HG03103 (cell line): Measurements from ENCODE around the gene IDI1.
"Not testable (repeated sequence)": the region's sequence is repeated elsewhere in the genome, so short reads cannot be mapped to it uniquely, and the experiment has no call there.

Experiments
- ATAC-seq: cut with Tn5 transposase; IDR thresholded peaks from one replicate; pipeline ENCODE4 v1.9.1; 2021; ENCODE audit warnings: low read depth; ENCODE audit not compliant: unreplicated experiment

The IDI1 gene

DNA sequence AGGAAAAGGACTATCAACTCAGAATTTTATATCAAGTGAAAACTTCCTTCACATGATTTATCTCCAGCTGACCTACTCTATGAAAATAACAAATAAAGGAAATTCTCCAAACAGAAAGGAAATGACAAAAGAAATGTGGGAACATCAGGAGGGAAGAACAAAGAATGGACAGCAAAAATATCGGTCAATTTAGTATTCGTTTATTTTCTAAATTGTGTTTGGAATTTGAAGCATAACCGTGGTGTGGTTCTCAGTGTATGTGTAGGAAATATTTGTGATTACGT, 16.0 kb upstream of the IDI1 start:
- no peak for ATAC-seq

- no peak for ATAC-seq
Observed at GRCh38 chr10:1063232-1063865, 14.4 kb upstream of the IDI1 start.

- no peak for ATAC-seq
Observed at GRCh38 chr10:1061930-1062774, 13.2 kb upstream of the IDI1 start.

DNA sequence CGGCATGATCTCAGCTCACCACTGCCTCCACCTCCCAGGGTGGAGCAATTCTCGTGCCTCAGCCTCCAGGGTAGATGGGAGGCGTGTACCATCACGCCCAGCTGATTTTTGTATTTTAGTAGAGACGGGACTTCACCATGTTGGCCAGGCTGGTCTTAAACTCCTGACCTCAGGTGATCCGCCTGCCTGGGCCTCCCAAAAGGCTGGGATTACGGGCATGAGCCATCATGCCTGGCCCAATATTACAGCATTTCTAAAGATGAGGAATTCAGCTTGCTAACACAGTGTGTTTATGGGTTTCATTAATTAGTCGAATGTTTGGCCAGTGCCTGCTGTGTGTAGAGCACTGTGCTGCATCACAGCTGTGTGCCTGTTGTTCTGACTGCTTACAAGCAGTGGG, 11.0 kb upstream of the IDI1 start:
- no peak for ATAC-seq

DNA sequence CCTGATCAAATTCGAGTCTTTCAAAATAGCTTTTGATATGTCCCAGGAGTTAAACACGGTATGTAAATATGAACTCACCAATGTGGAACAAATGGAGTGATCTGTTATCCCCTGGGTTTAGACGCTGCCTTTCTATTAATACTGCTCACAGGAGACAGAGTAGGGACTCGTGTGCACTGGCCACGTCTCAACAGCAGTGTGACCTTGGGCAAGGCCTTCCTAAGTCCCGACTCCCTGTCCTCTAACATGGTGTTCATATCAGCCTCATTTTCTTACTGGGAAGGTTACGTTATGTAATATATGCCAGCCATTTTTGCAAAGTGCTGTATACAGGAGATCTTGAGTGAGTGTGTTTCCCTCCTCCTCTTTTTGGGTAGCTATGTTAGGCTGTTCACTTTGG, 9.1 kb upstream of the IDI1 start:
- no peak for ATAC-seq

GRCh38 chr10:1057106-1057657, 8.3 kb upstream of the IDI1 start:
- peak; percentile 17 for ATAC-seq

- peak; percentile 89 for ATAC-seq
Observed at GRCh38 chr10:1056326-1057105, 7.6 kb upstream of the IDI1 start, which contains the start of gene WDR37. TSS of gene WDR37 (plus strand) at chr10:1056385. CDS start at chr10:1072156, 15,771 bp downstream.

DNA sequence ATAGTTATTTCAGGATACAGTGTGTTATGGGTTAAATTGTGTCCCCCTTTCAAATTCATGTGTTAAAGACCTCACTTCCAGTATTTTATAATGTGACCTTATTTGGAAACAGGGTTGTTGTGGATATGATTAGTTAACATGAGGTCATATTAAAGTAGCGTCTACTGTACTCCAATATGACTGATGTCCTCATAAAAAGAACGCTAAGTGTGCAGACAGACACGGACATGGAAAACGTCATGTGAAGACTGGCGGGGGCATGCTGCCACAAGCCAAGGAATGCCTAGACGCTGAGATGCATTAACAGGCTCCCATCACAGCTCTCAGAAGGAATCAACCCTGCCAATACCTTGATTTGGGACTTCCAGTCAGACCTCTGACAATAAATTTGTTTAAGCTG, 5.8 kb upstream of the IDI1 start:
- no peak for ATAC-seq

DNA sequence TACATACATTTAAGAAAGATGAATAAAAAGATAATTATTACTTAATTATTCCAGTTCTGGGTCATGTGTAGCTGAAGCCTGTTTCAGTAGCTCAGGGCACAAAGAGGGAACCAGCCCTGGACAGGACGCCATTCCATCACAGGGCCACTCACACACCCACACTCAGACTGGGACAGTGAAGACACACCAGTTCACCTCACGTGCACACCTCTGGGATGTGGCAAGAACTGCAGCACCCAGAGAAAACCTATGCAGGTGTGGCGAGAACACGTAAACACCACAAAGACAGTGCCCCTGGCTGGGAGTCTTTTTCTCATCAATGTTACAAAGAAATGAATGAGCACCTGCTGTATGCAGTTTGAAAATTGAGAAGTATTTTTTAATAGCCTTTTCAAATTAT, 1.6 kb upstream of the IDI1 start:
- no peak for ATAC-seq

DNA sequence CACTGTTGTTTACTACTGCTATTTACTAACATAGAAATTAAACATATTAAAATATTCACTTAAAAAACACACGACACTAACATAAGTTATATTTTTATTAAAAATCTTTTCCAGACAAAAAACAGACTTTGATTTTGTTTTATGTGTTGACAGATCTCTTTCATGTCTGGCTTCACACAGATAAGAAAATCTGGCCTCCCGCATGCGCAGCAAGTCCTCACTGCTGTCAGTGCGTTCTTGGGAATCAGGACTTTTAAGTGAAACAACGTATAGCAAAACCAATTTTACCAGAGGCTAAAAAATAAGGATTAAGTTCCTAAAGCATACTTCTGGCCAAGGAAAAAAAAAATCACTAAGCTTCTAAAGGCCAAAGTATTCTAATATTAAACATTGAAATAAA, 1.2 kb upstream of the IDI1 start:
- ATAC-seq, result no peak

- ATAC-seq, result no peak
Observed at GRCh38 chr10:1049425-1049958, 573 bp upstream of the IDI1 start.

DNA sequence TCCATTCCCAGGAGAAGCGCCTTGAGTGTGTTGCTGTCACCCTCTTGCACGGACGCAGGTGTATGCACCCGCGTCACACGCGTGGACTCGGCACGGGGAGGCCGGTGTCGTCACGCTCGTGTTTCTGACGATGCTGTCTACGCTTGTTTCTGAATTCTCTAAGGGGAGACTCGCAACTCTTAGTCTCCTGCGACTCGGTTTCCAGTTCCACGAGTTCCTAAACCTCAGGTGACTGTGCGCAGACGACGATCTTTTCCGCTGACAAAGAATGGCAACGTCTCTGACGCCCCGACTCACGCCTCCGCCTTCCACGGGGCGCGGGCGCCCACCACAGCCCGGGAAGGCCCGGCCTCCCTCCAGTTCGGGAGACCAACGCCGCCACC, 579 bp downstream of the IDI1 start:
- peak; percentile 2 for ATAC-seq

- ATAC-seq, result no peak
Observed at GRCh38 chr10:1047937-1048336, 982 bp downstream of the IDI1 start.

DNA sequence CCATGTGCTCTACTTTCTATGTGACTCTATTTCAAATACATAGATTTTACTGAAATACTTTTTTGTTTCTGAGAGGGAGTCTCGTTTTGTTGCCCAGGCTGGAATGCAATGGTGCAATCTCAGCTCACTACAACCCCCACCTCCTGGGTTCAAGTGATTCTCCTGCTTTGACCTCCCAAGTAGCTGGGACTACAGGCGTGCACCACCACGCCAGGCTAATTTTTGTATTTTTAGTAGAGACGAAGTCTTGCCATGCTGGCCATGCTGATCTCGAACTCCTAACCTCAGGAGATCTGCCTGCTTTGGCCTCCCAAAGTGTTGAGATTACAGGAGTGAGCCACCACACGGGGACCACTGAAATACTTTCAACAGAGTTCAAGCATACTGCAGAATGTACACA, 3.5 kb downstream of the IDI1 start:
- ATAC-seq, result no peak

DNA sequence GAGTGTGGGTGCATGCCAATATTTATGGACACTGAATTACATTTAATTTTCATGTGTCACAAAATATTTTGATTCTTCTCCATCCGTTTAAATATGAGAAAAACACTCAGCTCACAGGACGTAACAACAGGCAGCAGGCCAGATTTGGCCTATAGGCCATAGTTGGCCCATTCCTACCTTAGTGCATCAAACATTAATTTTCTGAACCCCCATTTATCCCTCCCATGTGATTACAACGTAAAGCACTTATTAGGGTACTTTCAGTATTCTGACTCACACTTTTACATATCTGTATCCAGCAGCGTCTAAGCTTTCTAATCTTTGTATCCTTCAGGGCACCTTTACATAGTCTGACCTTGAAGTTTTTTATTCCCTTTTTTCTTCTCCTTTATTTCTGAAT, 4.0 kb downstream of the IDI1 start:
- no peak for ATAC-seq

GRCh38 chr10:1044146-1044545, 4.8 kb downstream of the IDI1 start:
- no peak for ATAC-seq

- ATAC-seq, result peak; percentile 51
Observed at GRCh38 chr10:1043532-1043995, 5.4 kb downstream of the IDI1 start.

- no peak for ATAC-seq
Observed at GRCh38 chr10:1041514-1041913, 7.4 kb downstream of the IDI1 start.

- no peak for ATAC-seq
Observed at GRCh38 chr10:1040133-1040532, 8.8 kb downstream of the IDI1 start.

DNA sequence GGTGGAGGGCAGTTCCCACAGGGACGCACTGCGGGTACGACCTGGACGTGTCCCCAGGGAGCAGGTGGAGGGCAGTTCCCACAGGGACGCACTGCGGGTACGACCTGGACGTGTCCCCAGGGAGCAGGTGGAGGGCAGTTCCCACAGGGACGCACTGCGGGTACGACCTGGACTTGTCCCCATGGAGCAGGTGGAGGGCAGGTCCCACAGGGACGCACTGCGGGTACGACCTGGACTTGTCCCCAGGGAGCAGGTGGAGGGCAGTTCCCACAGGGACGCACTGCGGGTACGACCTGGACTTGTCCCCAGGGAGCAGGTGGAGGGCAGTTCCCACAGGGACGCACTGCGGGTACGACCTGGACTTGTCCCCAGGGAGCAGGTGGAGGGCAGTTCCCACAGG, 10.2 kb downstream of the IDI1 start:
- ATAC-seq, result not testable (repeated sequence)

DNA sequence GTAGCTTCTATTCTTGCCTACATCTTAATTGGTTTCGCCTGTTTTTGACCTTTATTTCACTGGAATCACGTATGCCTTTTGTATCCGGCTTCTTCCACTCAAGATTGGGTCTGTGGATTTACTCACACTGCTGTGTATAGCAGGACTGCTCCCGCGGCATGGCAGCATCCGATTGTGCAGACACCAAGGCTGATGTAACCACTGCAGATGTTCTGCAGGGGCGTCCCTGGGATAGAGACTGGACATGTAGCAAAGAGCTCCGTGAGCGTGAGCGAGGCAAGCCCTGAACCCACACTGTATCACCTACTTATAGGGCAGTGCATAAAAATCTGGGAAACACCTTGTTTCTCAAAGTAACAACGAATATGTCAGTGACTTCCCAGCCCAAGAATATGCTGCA, 11.8 kb downstream of the IDI1 start:
- ATAC-seq, result no peak
